GM12872 (cell line): ENCODE measurements around the gene TRIP13.
A peak's percentile ranks its signal among the peaks of the same experiment; 100 is the strongest.

ENCODE experiments used
- TF ChIP-seq, protein P1 (sequence below): IDR thresholded peaks from 3 replicates; pipeline ENCODE4 v1.5.1; 2011; ENCODE audit warnings: low read depth, mild to moderate bottlenecking, low read length, moderate library complexity; ENCODE audit not compliant: insufficient read depth

The TRIP13 gene

DNA sequence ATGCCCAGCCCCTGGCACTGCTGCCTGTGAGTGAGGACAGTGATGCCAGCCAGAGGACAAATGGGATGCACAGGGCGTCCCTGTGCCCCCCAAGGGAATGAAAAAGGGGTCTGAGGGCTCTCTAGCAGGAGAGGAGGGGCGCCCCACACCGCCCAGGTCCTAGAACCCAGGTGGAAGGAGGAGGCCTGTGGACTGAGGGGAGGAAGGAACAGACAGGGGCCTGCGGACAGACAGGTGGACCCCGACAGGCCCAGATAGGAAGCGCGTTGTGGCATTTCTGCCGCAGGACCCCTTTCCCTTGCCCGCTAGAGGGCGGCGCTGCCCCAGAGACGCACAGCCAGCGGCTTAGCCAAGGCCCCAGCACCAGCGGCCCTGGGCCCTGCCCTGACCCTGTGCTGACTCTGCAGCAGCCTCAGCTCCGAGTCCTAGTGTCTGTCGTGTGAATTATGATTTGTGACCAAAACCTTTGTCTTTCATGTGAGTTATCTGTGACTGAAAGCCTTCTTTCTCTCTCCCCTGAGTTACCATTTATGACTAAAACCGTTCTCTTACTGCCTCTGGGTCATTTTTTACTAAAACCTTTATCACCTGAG lies 30.7 kb downstream of the TRIP13 start:
- TF ChIP-seq, protein P1, sequence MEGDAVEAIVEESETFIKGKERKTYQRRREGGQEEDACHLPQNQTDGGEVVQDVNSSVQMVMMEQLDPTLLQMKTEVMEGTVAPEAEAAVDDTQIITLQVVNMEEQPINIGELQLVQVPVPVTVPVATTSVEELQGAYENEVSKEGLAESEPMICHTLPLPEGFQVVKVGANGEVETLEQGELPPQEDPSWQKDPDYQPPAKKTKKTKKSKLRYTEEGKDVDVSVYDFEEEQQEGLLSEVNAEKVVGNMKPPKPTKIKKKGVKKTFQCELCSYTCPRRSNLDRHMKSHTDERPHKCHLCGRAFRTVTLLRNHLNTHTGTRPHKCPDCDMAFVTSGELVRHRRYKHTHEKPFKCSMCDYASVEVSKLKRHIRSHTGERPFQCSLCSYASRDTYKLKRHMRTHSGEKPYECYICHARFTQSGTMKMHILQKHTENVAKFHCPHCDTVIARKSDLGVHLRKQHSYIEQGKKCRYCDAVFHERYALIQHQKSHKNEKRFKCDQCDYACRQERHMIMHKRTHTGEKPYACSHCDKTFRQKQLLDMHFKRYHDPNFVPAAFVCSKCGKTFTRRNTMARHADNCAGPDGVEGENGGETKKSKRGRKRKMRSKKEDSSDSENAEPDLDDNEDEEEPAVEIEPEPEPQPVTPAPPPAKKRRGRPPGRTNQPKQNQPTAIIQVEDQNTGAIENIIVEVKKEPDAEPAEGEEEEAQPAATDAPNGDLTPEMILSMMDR: peak; percentile 95

DNA sequence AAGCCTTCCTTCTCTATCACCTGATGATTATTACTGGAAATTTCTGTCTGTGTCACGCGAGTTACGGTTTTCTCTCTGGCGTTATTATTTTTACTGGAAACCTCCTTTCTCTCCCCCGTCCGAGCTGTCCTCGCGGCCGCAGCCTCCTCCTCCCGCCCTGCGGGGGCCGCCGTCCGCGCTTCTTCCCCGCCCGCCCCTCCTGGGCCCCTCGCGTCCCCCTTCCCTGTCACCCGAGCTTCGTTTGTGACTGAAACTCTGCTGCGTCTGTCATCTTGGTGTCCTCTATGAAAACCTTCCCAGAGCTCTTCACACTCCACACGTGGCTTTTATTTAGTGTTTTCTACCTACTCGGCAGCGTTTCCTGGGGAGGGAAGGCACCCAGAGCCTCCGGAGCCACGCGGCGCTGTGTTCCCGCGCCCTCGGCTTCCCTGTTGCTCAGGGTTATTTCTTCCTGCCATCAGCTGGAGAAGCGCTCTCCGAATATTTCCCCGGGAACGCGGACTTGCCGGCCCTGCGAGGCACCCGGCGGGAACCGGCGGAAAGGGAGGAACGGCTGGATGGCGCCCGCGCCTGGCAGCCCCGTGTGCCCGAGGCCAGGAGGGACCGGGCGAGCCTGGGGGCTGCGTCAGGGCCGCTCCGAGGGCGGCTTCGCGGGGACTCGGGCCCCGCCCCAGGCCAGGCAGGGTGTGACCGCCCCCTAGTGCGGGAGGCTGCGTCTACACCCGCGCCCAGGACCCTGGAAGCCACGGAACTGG lies 33.9 kb downstream of the TRIP13 start:
- TF ChIP-seq, protein P1: peak; percentile 19; the same call in 1 of the 3 replicates

DNA sequence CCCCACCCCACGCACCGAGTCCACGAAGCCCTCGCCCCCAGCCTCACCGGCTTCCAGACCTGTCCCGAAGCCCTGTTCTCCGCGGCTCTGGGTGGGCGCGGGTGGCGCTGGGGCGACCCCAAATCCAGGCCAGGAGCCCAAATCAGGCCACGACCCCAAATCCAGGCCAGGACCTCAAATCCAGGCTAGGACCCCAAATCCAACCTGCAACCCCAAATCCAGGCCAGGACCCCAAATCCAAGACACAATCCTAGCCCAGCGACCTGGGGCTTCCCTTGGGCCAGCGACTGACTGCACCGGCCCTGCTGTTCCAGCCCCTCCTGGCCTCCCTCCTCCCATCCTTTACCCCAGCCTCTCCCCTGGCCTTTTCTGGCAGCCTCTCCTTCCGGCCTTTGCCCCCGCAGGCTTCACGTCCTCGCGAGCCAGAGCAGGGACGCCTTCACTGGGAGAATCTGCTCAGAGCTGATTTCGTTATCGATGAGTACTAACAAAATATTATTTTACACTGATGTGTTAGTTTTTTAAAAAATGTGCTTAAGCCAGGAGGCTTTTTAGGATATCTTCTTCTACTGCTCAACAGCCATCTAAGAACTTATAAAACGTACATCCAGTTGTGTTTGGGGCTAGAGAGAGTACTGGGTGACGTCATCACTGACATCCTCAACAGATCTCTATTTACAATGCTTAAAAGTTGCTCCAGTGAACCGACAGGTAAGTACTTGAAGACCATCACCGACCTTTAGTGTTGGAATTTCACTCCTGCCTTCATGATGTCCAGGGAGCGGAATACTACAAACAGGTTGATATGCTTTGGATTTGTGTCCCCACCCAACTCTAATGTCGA lies 34.7 kb downstream of the TRIP13 start:
- TF ChIP-seq, protein P1: no peak

DNA sequence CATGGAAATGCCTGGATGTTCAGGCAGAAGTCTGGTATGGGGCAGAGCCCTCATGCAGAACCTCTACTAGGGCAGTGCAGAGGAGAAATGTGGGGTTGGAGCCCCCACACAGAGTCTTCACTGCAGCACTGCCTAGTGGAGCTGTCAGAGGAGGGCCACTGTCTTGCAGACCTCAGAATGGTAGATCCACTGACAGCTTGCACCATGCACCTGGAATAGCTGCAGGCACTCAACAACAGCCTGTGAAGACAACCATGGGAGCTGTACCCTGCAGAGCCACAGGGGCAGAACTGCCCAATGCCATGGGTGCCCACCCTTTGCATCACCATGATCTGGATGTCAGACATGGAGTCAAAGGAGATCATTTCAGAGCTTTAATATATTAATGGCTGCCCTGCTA lies 36.9 kb downstream of the TRIP13 start:
- TF ChIP-seq, protein P1: no peak

DNA sequence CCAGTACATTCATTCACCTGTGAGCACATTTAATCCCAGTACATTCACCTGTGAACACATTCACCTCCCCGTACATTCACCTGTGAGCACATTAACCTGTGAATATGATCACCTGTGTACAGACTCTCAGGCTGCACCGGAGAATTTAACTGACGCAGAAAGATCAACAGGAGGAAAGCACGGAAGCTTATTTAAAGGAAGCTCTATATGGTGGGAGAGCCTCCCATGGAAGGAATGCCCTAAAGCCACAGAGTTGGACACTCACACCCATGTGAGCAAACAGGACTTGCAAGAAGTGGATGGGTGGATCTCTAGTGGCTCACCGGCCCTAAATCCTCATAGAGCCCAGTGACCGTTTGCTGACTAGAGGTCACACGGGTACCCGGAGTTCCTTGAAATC lies 38.2 kb downstream of the TRIP13 start:
- TF ChIP-seq, protein P1: no peak

DNA sequence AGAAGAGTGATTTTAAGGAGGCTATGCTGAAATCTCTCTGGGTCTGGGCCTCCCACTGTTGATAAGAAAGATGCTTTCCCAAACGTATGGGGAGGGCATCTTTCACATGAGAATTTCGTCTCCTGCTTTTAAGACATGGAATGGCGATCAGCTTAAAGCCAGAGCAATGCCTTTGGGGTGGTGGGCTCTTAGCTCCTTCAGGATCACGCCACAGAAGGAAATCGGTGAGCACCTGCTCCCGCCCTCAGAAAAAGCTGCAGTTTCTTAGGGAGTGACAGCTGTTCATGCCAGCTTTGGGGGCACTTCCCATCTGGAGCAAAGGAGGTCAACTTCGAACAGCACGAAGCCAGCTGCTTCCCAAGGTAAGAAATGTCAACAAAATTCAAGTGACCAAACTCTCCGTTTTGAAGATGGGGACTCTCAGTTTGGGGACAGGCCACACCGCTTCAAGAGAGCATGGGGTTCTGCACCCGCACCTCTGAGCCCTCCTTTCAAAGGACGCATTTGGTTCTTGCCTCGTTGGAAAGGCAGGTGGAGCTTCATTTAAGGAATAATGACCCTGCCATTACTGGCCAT lies 39.0 kb downstream of the TRIP13 start:
- TF ChIP-seq, protein P1: no peak

DNA sequence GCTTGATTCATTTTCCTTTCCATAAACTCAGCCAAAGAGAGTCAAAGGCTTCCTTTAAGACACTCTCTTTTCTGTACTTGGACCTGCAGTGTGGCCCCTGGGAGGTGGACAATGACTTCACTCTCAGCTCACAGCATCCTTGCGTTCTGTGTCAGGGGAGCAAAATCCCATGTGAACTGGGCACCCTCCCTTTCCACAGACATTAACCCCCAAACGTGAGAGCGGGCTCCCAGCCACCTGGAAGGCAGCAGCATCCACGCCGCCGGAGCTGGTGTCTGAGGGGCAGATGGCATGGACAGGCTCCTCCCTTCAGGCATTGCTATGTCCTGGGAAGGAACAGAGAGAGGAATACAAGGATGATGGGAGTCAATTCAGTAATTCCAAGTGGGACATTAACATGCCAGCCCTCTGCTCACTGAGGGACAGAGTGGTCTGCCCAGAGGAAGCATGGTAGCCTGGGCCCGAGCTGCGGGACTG lies 39.5 kb downstream of the TRIP13 start:
- TF ChIP-seq, protein P1: no peak
